GM23338 (cell line): ENCODE measurements around the gene EYA2. TPM values are rescaled to one million over a fixed set of nuclear protein-coding genes. Genes with fewer than 3 reads are reported as not detected.

Source experiments
- CREB1 ChIP-seq: fragments of 250-450 bp; sonication (Bioruptor Pico); IDR thresholded peaks from 2 replicates; pipeline ENCODE4 v1.5.0; 2020; ENCODE audit warnings: low read depth, mild to moderate bottlenecking, moderate library complexity
- CTCF ChIP-seq, 2 experiments: fragments of 200-600 bp in 1 of 2; sonication (generic) in 1 of 2; conservative IDR thresholded peaks; 2 replicates each; pipeline versions ENCODE4 v1.5.1 to v1.6.1; 2016 to 2017; ENCODE audit warnings: antibody characterized with exemption in 2 of 2, low read depth in 2 of 2, mild to moderate bottlenecking in 2 of 2, moderate library complexity in 1 of 2
- EZH2 ChIP-seq: fragments of 200-600 bp; sonication (generic); IDR thresholded peaks from one replicate; pipeline ENCODE4 v1.8.0; 2017; ENCODE audit warnings: antibody characterized with exemption, mild to moderate bottlenecking, low read depth; ENCODE audit not compliant: unreplicated experiment
- JUNB ChIP-seq: IDR thresholded peaks from one replicate; pipeline ENCODE4 v1.6.1; 2016; ENCODE audit warnings: antibody characterized with exemption; ENCODE audit not compliant: unreplicated experiment
- NANOG ChIP-seq: IDR thresholded peaks from 2 replicates; pipeline ENCODE4 v1.6.1; 2016; ENCODE audit warnings: antibody characterized with exemption, borderline replicate concordance
- POLR2AphosphoS5 ChIP-seq: IDR thresholded peaks from 2 replicates; pipeline ENCODE4 v1.6.1; 2016; ENCODE audit warnings: antibody characterized with exemption, low read depth
- STAT1 ChIP-seq: IDR thresholded peaks from one replicate; pipeline ENCODE4 v1.6.1; 2016; ENCODE audit warnings: antibody characterized with exemption; ENCODE audit not compliant: unreplicated experiment
- ZNF114 ChIP-seq: fragments of 250-450 bp; sonication (Bioruptor Pico); IDR thresholded peaks from 2 replicates; pipeline ENCODE4 v1.5.0; 2020; ENCODE audit warnings: mild to moderate bottlenecking, moderate library complexity
- ZNF331 ChIP-seq: fragments of 250-450 bp; sonication (Bioruptor Pico); IDR thresholded peaks from 2 replicates; pipeline ENCODE4 v1.5.0; 2020; ENCODE audit warnings: low read depth, mild to moderate bottlenecking, moderate library complexity
- ZNF462 ChIP-seq: fragments of 250-450 bp; sonication (Bioruptor Pico); IDR thresholded peaks from 2 replicates; pipeline ENCODE4 v1.5.0; 2020; ENCODE audit warnings: mild to moderate bottlenecking, moderate library complexity
- polyA plus RNA-seq: library from polyadenylated mRNA; unstranded; fragments of >200 nt; fragmentation: Nextera tagmentation; extraction: Ambion mirVana; gene quantifications from 2 replicates; pipeline ENCODE4 v1.2.1, GENCODE V29; 2016
- total RNA-seq: library from RNA; depleted of rRNA; stranded (reverse); fragments of >200 nt; shearing (Covaris generic); gene quantifications from 2 replicates; pipeline ENCODE4 v1.2.3, GENCODE V29; 2014

EYA2 gene
- total and polyA plus RNA-seq, 2 experiments from 2014 or later: 0.50 to 0.56 TPM

GRCh38 chr20:46934746-46935287 lies 40.2 kb downstream of the EYA2 start (continued):
- TF ChIP-seq ZNF462 (CRISPR knock-in tag): no peak
- TF ChIP-seq ZNF114 (CRISPR knock-in tag): no peak
- no peak for TF ChIP-seq CTCF (conservative IDR thresholded peaks at IDR 0.05; ENCODE audit: low read depth in 2 of 2)
- no peak for TF ChIP-seq JUNB
- no peak for TF ChIP-seq STAT1
- TF ChIP-seq CREB1: no peak
- no peak for TF ChIP-seq NANOG
- TF ChIP-seq EZH2: no peak
- TF ChIP-seq ZNF331 (CRISPR knock-in tag): no peak
- TF ChIP-seq POLR2AphosphoS5: no peak
